Dedifferentiated amniotic fluid mesenchymal stem cell (primary cell): ENCODE measurements around the gene PLPP7.
"Not testable (repeated sequence)": the region's sequence is repeated elsewhere in the genome, so short reads cannot be mapped to it uniquely, and the experiment has no call there.

Experiments used
- DNase-seq: peaks from one replicate; pipeline ENCODE4 v3.0.0-alpha.2; 2016; ENCODE audit errors: extremely low spot score

PLPP7 gene

DNA sequence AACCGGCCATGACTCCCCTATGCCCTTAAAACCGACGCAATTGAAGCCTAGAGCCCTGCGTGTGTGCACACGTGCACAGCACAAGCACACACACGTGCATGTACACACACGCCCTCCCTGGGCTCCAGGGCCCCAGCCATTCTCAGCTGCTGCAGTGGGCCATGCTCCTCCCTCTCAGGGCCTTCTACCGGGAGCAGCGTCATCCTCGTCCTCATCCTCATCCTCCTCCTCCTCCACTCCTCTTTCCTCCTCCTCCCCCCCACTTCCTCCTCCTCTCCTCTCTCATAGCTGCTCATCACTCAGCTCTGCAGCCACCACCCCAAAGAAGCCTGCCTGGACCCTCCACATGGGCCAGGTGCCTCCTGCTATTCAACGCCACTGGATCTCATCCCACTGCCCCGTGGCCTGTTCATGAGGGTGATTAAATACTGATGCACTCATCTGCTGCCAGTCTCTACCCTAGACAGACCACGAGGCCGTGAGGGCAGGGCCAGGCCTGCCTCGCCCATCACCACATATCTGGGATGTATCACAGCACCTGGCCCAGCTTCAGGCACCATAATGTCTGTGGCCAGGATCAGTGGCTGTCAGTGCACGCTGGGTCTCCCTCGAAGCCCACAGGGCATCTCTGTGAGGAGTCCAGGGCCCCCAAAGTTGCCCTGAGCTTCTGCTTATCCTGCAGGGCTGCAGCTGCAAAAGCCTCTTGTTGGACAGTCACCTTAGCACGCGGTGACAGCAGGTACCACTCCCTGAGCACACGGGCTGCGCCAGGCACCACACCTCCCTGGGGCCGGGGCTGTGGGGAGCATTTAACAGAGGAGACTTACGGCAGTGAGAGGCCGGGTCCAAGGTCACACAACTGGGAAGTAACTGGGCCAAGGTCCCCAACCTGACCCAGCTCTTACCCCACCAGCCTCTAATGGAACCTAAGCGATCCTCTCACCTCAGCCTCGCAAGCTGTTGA lies 23.0 kb upstream of the PLPP7 start:
- no peak for DNase-seq

- no peak for DNase-seq
Observed at GRCh38 chr9:131270171-131271015, 19.1 kb upstream of the PLPP7 start.

- DNase-seq, result not testable (repeated sequence)
Observed at GRCh38 chr9:131271016-131271273, 18.6 kb upstream of the PLPP7 start.

GRCh38 chr9:131271506-131271931 lies 18.0 kb upstream of the PLPP7 start:
- DNase-seq, result no peak

DNA sequence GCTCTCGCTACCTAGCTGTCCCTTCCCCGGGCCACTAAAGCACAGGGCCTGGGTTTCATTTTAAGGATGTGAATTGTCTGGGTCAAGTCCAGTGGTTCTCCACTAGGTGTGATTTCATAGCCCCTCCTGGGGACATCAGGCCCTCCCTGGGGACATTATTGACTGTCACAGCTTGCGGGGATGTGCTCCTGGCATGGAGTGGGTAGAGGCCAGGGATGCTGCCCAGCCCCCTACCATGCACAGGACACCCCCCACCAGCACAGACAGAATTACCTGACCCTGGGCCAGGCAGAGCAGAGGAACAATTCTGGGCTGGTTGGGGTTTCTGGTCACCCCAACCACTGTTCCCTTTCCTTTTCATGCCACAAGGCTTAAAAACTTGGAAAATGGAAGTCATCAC lies 17.3 kb upstream of the PLPP7 start:
- no peak for DNase-seq

DNA sequence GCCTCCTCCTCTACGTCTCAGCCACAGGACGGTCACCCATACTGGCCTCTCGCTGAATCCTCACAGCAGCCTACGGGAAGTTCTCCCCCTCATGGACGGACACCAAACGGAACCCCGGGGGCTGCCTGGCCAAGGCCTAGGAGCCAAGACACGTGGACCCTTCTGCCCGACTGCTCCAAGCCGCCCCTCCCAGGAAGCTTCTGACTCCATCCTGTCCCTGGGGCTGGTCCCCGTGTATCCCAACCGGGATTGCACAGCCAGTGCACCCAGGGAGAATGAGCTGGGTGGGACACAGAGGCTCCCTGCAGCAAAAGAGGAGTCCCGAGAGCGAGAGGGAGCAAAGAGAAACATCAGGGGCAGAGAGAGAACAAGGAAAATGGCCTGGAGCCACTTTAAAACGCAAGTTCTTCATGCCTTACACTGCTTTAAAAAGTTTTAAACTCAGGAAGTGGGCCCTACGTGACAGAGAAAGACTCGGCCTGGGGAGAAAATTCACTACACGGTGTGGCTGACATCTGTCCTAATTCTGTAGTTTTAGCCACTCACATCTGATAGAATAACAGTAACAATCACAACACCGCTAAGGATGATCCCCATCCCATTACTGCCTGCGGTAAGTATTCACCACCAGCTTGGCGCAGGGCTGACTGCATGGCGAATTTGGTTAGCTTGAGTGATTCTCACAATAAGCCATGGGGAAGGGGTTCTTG lies 16.2 kb upstream of the PLPP7 start:
- DNase-seq, result no peak

DNA sequence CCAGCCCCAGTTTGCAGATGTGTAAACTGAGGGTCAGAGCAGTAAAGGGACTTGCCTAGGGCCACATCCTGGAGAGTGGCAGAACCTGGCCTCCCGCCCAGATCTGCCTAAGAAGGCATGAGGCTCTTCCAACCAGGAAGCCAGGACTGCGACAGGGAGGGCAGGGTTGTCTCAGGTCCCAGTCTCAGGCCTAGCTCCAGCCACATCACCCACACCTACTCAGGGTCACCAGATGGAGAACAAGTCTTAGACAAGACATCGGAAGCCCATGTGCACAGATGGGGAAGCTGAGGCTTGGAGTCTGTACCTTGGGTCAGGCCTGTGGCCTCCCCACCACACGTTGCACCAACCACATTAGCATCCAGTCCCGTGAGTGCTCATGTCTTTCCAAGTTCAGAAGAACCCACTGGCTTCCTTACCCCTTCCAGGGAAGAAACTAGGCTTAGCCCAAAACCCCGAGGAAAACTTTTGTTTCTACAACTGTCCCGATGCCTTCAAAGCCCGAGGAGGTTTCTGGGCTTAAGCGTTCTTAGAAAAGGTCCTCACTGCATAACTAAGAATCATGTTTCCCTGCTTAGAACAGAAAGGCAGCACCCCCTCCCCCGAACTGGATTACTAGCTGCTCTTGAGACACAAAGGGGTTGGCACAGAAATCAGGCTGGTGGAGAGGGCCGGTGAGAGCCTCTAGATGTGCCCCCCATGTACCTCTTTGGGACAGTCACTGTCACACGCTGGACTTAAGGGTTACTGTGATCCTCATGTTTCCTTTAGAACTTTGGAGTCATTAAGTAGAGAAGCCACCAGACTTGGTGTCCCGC lies 15.5 kb upstream of the PLPP7 start:
- no peak for DNase-seq

GRCh38 chr9:131274674-131275331 lies 14.7 kb upstream of the PLPP7 start:
- DNase-seq, result no peak

DNA sequence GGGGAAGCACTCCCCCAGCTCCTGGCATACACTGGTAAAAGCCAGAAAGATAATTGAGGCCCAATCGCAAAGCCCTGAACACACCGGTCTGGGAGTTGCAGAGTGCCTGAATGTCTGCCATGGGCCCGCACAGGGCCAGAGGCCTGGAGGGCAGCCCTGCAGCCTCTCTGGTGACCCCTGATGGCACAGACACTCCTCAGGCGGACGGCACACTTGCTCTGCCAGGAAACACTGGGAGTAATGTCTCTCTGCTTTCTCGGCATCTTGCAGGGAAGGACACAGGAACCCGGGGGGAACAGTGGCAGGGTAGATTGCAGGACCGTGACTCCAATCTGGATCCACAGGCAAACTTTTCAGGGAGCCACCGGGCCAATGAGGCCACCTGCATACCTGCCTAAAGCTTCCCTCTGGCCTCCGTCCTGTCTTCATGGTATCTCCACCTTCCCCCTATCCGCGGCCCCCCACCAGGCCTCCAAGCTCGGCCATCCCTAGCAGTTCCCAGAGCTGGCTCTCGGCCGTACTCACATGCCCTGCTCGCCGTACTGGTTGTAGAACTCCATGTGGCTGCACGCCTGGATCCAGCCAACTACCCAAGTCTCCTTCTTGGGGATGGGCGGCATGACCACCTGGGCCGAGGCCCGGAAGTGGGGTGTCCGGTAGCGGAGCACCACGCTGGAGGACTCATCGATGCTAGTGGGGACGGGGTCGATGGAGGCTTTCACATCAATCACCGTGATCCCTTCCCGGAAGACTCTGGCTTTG lies 14.0 kb upstream of the PLPP7 start:
- DNase-seq, result no peak

DNA sequence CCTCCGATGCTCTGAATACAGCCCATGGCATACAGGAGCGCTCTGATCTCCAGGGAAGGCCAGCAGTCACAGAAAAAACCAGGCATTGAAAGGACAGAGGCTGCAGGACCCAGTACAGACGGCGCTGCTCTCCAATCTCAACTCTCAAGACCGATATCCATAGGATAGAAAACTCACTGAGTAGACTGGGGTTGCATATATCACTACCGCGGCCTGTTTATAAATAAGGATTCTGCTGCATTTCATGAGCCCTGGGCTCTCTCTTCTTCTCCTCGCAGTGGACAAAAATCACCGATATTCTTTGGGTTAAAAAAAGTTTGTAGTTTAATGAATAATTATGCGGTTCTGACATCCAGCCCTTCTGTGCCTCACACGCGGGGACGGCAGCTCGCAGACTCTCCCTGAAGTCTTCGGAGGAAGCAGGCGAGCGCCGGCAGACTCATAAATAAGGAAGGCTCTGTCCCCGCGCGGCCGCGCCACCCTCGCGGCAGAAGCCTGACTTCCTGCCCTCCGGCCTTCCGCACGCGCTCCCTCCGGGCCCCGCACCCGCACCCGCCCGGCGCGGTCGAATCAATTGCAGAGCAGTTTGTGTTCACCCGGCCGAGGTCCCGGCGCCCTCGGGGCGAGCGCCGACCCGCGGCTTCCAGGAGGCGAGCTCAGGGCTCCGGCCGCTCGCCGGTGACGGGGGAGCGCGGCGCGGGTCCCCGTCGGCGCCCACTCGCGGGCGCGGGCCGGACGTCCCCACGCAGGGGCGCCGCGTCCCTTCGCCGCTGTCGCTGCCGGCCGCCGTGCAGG lies 13.2 kb upstream of the PLPP7 start, which contains the start of gene FAM78A:
Gene FAM78A (minus strand): TSS at position 417 of the 795 bp plus-strand sequence. CDS start 331 bp downstream, at position 86.
- no peak for DNase-seq

DNA sequence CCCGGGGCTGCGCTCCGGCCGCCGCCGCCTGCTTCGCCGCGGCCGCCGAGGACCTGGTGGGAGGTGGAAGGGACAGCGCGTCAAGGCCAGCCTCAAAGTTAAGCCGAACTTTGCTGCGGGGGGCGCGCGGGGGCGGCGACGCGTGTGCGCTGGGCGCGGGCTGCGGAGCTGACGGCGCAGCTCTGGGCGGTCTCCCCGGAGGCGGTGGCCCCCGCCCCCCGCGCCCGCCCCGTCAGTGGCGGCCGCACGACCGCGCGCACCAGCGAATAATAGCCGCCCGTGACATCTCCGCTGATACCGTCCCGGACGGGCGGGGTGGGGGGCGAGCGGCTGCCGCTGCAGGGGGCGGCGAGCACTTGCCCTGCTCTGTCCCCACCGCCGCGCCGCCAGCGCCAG lies 12.6 kb upstream of the PLPP7 start:
- DNase-seq, result no peak

DNA sequence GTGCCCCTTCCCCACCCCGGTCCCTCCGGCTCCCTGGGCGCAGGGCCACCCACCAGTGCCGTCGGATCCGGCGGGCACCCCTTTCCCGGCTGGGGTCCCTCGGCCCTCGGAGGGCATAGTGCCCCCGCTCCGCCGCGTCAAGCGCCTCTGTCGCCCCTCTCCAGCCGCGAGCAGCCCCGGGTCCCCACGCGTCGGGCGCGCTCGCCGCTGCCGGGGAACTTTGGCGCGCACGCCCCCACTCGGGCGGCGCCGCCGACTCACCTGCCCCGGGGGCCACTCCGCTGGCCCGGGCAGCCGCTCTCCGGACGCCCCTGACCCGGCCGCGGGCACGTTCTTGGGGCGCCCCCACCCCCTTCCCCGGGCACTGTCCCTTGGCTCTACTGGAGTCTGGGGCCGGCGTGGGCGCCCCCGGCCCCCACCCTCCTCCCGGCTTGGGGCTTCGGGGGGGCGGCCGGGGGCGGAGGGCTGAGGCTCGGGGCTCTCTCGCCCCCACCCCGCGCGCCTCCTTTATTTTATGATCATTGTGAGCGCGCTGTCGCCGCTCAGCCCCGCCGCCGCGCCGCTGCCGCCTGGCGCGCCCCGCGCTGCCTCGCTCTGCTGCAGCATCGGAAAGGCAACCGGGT lies 12.1 kb upstream of the PLPP7 start:
- DNase-seq, result no peak

GRCh38 chr9:131277910-131278701 lies 11.4 kb upstream of the PLPP7 start:
- peak; percentile 77 for DNase-seq

GRCh38 chr9:131278702-131279111 lies 10.8 kb upstream of the PLPP7 start:
- DNase-seq, result no peak

GRCh38 chr9:131279196-131279862 lies 10.2 kb upstream of the PLPP7 start:
- no peak for DNase-seq

DNA sequence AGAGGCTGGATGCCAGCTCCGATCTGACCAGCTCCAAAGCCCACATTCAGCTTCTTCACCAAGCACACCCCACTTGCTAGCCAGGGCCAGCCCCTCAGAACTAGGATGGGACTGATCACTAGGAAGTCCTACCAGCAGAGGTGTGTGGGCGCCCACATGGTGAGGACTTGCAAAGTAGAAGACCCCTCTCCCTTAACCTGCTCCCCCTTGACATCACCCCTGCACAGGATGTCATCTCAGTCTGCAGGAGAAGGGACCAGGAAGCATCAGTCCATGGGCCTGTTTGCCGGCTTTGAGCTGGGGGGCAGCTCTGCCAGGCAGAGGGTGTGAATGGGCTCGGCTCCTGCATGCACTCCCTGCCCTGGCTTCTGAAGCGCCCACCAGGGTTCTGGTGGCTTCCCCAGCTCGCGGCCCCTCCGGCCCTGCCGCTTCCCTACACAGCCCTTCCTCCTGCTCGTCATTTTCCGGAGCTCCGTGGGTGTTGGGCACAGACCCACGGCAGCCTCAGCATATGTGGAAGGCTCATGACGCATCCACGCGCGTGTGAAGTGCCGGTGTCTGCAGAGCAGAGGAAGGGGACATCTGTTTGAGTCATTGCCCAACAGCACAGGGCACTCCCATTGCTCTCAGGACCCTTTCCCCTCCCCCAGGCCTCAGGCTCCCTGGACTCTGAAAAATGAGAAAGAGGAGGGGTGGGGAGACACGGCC lies 9.5 kb upstream of the PLPP7 start:
- no peak for DNase-seq

GRCh38 chr9:131280660-131281059 lies 8.9 kb upstream of the PLPP7 start:
- no peak for DNase-seq
